ENCODE results near the gene LTBP3.

DNA sequence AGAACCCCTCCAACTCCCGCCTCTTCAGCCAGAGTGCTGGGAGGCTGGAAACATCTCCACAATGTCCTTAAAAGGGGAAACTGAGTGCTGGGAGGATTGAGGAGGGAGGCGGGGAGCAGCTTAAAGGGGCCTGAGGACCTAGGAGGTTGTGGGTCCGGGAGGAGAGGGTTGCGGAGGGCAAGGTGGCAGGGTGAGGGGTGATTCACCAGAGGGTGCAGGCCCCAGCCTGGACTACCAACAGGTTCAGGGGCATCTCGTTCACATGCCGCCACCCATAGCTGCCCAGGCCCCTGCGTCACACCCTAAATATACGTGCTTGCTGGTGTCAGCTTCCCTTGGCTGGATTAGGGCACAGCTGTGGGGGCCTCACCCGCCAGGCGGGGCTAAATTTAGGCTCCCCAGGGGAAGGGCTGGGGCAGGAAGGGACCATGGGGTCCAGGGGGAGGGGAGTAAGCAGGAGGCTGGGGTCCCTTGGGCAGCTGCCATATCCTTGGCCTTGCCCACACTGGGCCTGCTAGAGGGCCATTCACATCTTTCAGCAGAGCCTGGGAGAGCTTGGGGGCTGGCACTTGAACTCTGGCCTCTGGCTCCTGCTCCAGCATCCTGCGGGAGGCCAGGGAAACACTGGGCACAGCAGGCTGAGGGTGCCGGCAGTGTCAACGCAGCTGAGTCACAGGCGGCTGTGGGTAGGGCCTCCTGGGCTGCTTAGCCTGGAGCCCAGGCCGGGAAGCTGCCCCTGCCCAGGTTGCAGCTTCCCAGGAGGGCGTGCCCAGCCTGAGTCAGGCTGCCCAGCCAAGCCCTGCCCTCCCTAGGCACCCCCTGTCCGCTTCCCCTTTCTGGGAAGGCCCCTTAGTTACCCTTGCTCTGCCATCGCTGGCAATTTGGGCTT is 19.0 kb upstream of the LTBP3 start:
- TF ChIP-seq, protein P1, sequence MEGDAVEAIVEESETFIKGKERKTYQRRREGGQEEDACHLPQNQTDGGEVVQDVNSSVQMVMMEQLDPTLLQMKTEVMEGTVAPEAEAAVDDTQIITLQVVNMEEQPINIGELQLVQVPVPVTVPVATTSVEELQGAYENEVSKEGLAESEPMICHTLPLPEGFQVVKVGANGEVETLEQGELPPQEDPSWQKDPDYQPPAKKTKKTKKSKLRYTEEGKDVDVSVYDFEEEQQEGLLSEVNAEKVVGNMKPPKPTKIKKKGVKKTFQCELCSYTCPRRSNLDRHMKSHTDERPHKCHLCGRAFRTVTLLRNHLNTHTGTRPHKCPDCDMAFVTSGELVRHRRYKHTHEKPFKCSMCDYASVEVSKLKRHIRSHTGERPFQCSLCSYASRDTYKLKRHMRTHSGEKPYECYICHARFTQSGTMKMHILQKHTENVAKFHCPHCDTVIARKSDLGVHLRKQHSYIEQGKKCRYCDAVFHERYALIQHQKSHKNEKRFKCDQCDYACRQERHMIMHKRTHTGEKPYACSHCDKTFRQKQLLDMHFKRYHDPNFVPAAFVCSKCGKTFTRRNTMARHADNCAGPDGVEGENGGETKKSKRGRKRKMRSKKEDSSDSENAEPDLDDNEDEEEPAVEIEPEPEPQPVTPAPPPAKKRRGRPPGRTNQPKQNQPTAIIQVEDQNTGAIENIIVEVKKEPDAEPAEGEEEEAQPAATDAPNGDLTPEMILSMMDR (IDR thresholded peaks at IDR 0.05; ENCODE audit: insufficient read depth, low read length, poor library complexity, severe bottlenecking): no peak
- no peak for TF ChIP-seq EZH2phosphoT487 (conservative IDR thresholded peaks at IDR 0.05; ENCODE audit: low read length)
